LNCaP clone FGC (cell line): ENCODE measurements around the gene SLC7A14.

Experiments
- DNase-seq: peaks from one replicate; pipeline ENCODE4 v3.0.0-alpha.2; 2011; ENCODE audit warnings: low read depth
- H3K4me3 ChIP-seq: 2 replicates; pipeline ENCODE4 v1.5.1; 2011; ENCODE audit warnings: mild to moderate bottlenecking, low read depth, low read length, control low read depth
- TF ChIP-seq, protein P1 (sequence below): IDR thresholded peaks from 2 replicates; pipeline ENCODE4 v1.5.1; 2012; ENCODE audit warnings: mild to moderate bottlenecking; ENCODE audit not compliant: control insufficient read depth, insufficient read depth; ENCODE audit errors: extremely low read depth

The SLC7A14 gene

DNA sequence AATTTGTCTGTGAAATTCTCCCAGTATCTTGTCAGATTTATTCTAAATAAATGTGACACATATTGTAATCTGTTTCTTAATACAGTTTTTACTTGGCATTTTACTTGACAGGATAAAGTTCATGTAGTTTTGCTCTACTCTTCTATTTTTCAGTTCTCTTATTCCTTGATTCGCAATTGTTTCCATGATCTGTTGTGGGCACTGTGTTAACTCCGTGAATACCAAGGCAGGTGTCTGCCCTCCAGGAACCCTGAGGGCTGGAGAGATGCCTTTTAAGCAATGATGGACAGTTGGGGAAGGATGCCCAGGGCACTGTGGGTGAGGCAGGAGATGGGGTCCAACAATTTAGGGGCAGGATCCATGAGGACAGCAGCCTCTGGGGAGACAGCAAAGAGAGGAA lies 164.1 kb downstream of the SLC7A14 start:
- H3K4me3 ChIP-seq: no peak overlapping the region
- TF ChIP-seq, protein P1, sequence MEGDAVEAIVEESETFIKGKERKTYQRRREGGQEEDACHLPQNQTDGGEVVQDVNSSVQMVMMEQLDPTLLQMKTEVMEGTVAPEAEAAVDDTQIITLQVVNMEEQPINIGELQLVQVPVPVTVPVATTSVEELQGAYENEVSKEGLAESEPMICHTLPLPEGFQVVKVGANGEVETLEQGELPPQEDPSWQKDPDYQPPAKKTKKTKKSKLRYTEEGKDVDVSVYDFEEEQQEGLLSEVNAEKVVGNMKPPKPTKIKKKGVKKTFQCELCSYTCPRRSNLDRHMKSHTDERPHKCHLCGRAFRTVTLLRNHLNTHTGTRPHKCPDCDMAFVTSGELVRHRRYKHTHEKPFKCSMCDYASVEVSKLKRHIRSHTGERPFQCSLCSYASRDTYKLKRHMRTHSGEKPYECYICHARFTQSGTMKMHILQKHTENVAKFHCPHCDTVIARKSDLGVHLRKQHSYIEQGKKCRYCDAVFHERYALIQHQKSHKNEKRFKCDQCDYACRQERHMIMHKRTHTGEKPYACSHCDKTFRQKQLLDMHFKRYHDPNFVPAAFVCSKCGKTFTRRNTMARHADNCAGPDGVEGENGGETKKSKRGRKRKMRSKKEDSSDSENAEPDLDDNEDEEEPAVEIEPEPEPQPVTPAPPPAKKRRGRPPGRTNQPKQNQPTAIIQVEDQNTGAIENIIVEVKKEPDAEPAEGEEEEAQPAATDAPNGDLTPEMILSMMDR: no peak
- no peak for DNase-seq

DNA sequence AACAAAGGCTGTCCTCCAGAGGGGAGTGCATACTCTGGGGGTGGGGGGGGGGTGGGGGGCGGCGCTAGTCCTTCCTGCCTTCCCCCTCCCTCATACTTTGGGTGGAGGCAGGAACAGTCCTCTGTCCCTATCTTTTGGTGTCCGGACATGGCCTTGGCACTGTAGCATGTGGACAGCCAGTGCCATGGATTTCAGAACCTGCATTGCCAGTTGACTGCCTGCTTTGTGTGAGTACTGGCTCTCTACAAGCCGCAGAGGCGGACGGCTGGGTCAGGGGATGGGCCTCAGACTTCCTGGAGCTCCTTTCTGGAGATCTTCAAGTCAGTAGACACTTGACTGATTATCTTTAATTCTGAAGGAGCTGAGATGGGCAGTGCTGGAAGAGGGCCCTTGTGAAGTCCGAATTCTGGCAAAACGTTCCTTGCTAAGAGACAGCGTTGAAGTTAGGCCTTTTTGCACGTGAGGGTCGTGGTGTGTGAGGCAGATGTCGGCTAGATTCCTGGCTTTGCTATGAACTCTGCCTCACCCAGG lies 164.7 kb downstream of the SLC7A14 start:
- no peak overlapping the region for H3K4me3 ChIP-seq
- TF ChIP-seq, protein P1: no peak
- no peak for DNase-seq

GRCh38 chr3:170420307-170420821 lies 165.5 kb downstream of the SLC7A14 start:
- no peak overlapping the region for H3K4me3 ChIP-seq
- no peak for DNase-seq
- TF ChIP-seq, protein P1: no peak

DNA sequence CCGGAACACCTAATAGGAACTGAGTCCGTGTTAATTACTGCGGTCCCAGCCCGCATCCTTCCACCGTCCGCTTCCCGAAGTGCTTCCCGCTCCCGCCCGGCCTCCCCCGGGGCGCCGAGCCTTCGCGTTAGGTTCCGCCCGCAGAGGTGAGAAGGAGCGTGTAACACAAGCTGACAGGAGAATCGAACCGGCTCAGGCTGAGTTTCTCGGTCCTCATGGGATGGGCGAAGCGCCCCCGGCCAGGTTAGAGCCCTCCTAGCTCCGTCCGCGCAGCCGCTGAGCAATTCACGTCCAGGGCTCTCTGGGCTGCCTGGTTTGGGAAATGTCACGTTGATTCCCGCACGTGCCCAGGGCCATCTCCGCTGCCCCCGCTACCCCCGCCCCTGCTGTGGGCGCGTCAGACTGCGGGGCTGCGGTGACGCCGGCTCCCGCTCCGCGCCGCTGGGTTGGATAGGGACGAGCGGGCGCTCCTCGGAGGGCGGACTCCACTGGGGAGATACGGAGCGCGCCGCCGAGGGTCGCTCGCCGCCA lies 166.3 kb downstream of the SLC7A14 start:
- TF ChIP-seq, protein P1: no peak
- no peak overlapping the region for H3K4me3 ChIP-seq
- DNase-seq: no peak

- TF ChIP-seq, protein P1: no peak
- no peak within 1 kb of the TSS for H3K4me3 ChIP-seq
- DNase-seq: no peak
Measured at GRCh38 chr3:170418422-170419398, 167.2 kb downstream of the SLC7A14 start, which contains the start of gene CLDN11. Gene CLDN11, plus strand, starts transcription at chr3:170418868. Its CDS starts 199 bp downstream, at chr3:170419067.

- DNase-seq: no peak
- no peak overlapping the region for H3K4me3 ChIP-seq
- TF ChIP-seq, protein P1: no peak
Measured at GRCh38 chr3:170417090-170417489, 168.8 kb downstream of the SLC7A14 start.
